NT2/D1 (cell line): ENCODE measurements around the gene SELENOO.

ENCODE experiments used
- DNase-seq: peaks from one replicate; pipeline ENCODE4 v3.0.0-alpha.2; 2011; ENCODE audit warnings: low read depth, low spot score
- H3K27me3 ChIP-seq: 2 replicates; pipeline ENCODE4 v1.6.0; 2011; ENCODE audit warnings: mild to moderate bottlenecking; ENCODE audit not compliant: insufficient read length, insufficient read depth
- H3K36me3 ChIP-seq: 2 replicates; pipeline ENCODE4 v1.6.1; 2011; ENCODE audit warnings: mild to moderate bottlenecking, low read length, mixed read lengths; ENCODE audit not compliant: insufficient read depth, insufficient read length
- H3K4me1 ChIP-seq: 2 replicates; pipeline ENCODE4 v1.5.1; 2011; ENCODE audit not compliant: insufficient read depth, insufficient read length
- H3K4me3 ChIP-seq: 2 replicates; pipeline ENCODE4 v1.5.1; 2011; ENCODE audit warnings: low read depth; ENCODE audit not compliant: insufficient read length
- H3K9ac ChIP-seq: 2 replicates; pipeline ENCODE4 v1.6.0; 2011; ENCODE audit warnings: low read depth; ENCODE audit not compliant: insufficient read length
- H3K9me3 ChIP-seq: 2 replicates; pipeline ENCODE4 v1.5.1; 2011; ENCODE audit warnings: mild to moderate bottlenecking, low read length; ENCODE audit not compliant: insufficient read depth
- SUZ12 ChIP-seq: IDR thresholded peaks from 2 replicates; pipeline ENCODE4 v1.6.1; 2011; ENCODE audit not compliant: insufficient read length, insufficient read depth; ENCODE audit errors: extremely low read depth
- YY1 ChIP-seq: IDR thresholded peaks from 2 replicates; pipeline ENCODE4 v1.6.1; 2011; ENCODE audit not compliant: insufficient read length, insufficient read depth
- ZNF274 ChIP-seq: IDR thresholded peaks from 2 replicates; pipeline ENCODE4 v1.6.1; 2011; ENCODE audit warnings: mild to moderate bottlenecking, low read depth, low read length

Gene SELENOO

GRCh38 chr22:50218153-50218995 is 17.6 kb downstream of the SELENOO start:
- Histone ChIP-seq H3K9ac (no peak overlapping the region), H3K4me3 (no peak overlapping the region), H3K27me3 (no peaks in the 10 kb centered on the region), H3K9me3 (no peaks in the 10 kb centered on the region), H3K36me3 (peaks cover 84% of the 10 kb centered on the region), H3K4me1 (peaks cover 10% of the 10 kb centered on the region)
- DNase-seq, result no peak
- no peak for TF ChIP-seq YY1
- TF ChIP-seq SUZ12, result no peak
- TF ChIP-seq ZNF274, result no peak

- TF ChIP-seq YY1 (no peak), ZNF274 (no peak), SUZ12 (no peak)
- peaks cover 88% of the 10 kb centered on the region for H3K36me3 ChIP-seq
- H3K27me3 ChIP-seq, result no peaks in the 10 kb centered on the region
- H3K4me3 ChIP-seq, result no peak overlapping the region
- no peaks in the 10 kb centered on the region for H3K9me3 ChIP-seq
- DNase-seq, result no peak
- peak overlapping the region; percentile 32 for H3K9ac ChIP-seq
- peaks cover 10% of the 10 kb centered on the region for H3K4me1 ChIP-seq
Observed at GRCh38 chr22:50218996-50219727, 18.4 kb downstream of the SELENOO start.

GRCh38 chr22:50219800-50220602 is 19.2 kb downstream of the SELENOO start:
- Histone ChIP-seq H3K36me3 (peaks cover 88% of the 10 kb centered on the region), H3K4me3 (no peak overlapping the region), H3K4me1 (peaks cover 10% of the 10 kb centered on the region), H3K27me3 (no peaks in the 10 kb centered on the region), H3K9me3 (no peaks in the 10 kb centered on the region), H3K9ac (peak overlapping the region; percentile 32)
- DNase-seq, result no peak
- TF ChIP-seq SUZ12, result no peak
- no peak for TF ChIP-seq ZNF274
- TF ChIP-seq YY1, result no peak

- Histone ChIP-seq H3K4me1 (peaks cover 10% of the 10 kb centered on the region), H3K36me3 (peaks cover 87% of the 10 kb centered on the region)
- no peak for TF ChIP-seq ZNF274
- no peak for TF ChIP-seq SUZ12
- no peak for TF ChIP-seq YY1
Observed at GRCh38 chr22:50220603-50221409, 20.0 kb downstream of the SELENOO start.

DNA sequence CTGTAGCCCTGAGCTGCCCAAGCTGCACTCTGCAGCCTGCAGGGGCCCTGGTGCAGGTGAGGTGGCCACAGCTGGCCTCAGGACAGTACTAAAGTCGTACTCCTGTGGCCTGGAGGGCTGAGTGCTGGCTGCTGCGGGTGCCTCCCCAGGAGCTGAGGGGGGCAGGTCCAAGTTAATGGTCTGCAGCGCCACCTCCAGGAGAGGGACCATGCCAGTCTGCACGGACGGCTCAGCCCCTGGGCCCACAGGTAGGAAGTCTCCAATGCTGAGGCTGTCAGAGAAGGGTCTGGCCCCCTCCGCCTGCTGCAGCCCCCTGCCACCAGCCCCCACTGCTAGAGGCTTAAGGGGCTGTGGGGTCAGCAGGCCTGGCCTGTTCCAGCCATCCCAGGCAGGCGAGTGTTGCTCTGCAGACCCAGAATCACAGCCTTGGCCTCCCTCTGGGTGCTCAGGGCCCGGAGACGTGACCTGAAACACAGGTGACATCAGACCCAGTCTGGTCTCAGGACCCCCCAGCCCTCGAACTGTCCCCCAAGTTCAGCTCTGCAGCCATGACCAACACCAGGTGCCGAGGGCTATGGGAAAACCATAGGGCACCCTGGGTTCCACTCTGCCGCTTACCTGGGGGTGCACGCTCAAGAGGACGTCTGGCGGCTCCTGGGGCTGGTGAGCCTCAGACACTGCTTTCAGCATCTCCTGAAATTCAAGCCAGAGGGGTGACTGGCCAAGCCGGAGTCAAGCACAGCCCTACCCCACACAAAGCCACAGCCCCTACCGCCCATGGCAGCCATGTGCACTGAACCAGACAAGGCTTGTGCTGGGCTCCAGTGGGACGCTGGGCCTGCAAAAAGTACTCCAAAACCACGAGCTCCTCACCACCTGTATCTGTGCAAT is 20.8 kb downstream of the SELENOO start:
- TF ChIP-seq SUZ12, result no peak
- TF ChIP-seq ZNF274, result no peak
- no peak for TF ChIP-seq YY1
- Histone ChIP-seq H3K4me1 (peaks cover 10% of the 10 kb centered on the region), H3K27me3 (no peaks in the 10 kb centered on the region), H3K4me3 (no peak overlapping the region), H3K36me3 (peaks cover 83% of the 10 kb centered on the region), H3K9me3 (no peaks in the 10 kb centered on the region), H3K9ac (no peak overlapping the region)
- DNase-seq, result no peak

More at GRCh38 chr22:50220603-50221409, 20.0 kb downstream of the SELENOO start:
- H3K4me3 ChIP-seq, result no peak overlapping the region
- no peak for DNase-seq
- no peaks in the 10 kb centered on the region for H3K27me3 ChIP-seq
- no peak overlapping the region for H3K9ac ChIP-seq
- H3K9me3 ChIP-seq, result no peaks in the 10 kb centered on the region

DNA sequence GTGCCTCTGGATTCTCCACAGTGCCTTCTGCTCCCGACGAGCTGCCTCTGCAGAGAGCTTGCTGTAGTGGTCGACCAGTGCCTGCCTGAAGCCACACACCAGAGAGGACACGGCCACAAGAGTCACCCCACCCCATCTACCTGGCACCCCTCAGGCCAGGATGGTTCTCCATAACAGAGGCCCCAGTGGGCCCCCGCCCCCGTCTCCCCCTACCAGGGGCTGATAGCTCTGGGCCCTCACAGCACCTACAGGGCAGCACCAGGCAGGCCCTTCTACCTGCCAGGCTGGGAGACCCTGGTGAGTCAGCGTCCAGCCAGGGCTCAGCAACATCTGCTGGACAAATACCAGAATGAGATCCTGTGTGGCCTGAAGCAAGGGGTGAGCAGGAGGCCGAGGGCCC is 21.7 kb downstream of the SELENOO start:
- Histone ChIP-seq H3K9ac (no peak overlapping the region), H3K4me3 (no peak overlapping the region), H3K27me3 (no peaks in the 10 kb centered on the region), H3K9me3 (no peaks in the 10 kb centered on the region), H3K36me3 (peaks cover 76% of the 10 kb centered on the region), H3K4me1 (peaks cover 10% of the 10 kb centered on the region)
- no peak for DNase-seq
- TF ChIP-seq YY1, result no peak
- TF ChIP-seq ZNF274, result no peak
- TF ChIP-seq SUZ12, result no peak
